Measurements from ENCODE around the gene NINJ1.

DNA sequence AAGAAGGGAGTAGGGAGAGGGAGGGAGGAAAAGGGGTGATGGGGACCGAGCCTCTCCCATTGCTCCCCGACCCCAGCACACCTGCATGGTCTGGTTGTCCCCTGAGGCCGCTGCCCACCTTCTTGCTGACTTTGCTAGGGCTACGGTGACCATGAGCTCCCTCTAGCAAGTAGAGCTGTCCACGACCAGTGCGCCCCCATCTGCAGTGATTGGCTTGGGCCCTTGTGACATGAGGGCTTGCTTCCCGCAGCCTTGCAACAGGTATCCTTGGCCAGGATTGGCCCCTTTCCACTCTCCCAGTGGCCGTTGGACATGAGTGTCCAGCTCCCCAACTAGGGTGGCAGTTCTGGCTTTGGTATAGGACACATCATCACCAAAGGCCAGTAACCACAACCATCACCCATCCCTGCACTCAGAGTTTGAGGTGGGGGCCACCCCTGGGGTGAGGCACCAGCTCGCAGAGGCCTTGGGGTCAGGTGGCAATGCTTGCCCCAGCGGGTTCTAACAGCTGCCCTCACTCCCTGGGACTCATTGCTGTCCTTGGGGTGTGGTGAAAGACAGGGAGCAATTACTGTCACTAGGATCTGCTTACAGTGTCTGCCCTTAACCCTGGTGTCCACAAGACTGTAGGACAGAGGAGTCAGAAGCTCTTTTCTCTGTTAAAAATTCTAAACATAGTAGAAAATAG is 17.2 kb upstream of the NINJ1 start:
- TF ChIP-seq, protein P1, sequence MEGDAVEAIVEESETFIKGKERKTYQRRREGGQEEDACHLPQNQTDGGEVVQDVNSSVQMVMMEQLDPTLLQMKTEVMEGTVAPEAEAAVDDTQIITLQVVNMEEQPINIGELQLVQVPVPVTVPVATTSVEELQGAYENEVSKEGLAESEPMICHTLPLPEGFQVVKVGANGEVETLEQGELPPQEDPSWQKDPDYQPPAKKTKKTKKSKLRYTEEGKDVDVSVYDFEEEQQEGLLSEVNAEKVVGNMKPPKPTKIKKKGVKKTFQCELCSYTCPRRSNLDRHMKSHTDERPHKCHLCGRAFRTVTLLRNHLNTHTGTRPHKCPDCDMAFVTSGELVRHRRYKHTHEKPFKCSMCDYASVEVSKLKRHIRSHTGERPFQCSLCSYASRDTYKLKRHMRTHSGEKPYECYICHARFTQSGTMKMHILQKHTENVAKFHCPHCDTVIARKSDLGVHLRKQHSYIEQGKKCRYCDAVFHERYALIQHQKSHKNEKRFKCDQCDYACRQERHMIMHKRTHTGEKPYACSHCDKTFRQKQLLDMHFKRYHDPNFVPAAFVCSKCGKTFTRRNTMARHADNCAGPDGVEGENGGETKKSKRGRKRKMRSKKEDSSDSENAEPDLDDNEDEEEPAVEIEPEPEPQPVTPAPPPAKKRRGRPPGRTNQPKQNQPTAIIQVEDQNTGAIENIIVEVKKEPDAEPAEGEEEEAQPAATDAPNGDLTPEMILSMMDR (IDR thresholded peaks at IDR 0.05) = no peak
- TF ChIP-seq POLR2A (IDR thresholded peaks at IDR 0.05) = no peak
